Measurements from ENCODE around the gene KCNMA1. TPM values are rescaled to one million over a fixed set of nuclear protein-coding genes. Genes with fewer than 3 reads are reported as not detected.

Gene KCNMA1
- total and polyA plus RNA-seq, 9 of the 15 experiments (the other 6 are each of a cell fraction or from before 2014, with no cell fraction given) = 0.01 to 0.95 (median 0.15) TPM; not detected in 4

- no peak for TF ChIP-seq HMBOX1 (IDR thresholded peaks at IDR 0.05)
These were observed 44.5 kb downstream of the KCNMA1 start (continued) for GRCh38 chr10:77592946-77593636.

GRCh38 chr10:77592510-77592909 is 45.1 kb downstream of the KCNMA1 start:
- WGBS (ENCODE audit: insufficient coverage, low coverage, missing lambda C conversion rate) = 12% methylated on average over 4 of the region's 4 CpGs
- Histone ChIP-seq H3K4me2 (ENCODE audit: insufficient read depth, low read length) (no peak overlapping the region), H4K20me1 (replicated peaks; ENCODE audit: control insufficient read depth, insufficient read depth, low read length) (no peaks in the 10 kb centered on the region), H3K9me1 (ENCODE audit: control insufficient read depth, insufficient read depth, low read length) (no peaks in the 10 kb centered on the region), H3K27me3 (ENCODE audit: control insufficient read depth in 2 of 2, insufficient read depth in 2 of 2, low read length in 2 of 2) (peaks cover 8 to 13% of the 10 kb centered on the region in 2 experiments; a peak in 4 of 5 replicates), H3K4me1 (replicated peaks in 1 of 2; ENCODE audit: control insufficient read depth in 2 of 2, insufficient read depth in 2 of 2, low read length in 2 of 2) (no peaks in the 10 kb centered on the region; a peak in 2 of 5 replicates), H3K4me3 (no peak overlapping the region), H3K27ac (ENCODE audit: extremely low read depth, low read depth, low read length) (no peak overlapping the region; the same call in 2 of the 3 replicates), H3K9ac (ENCODE audit: insufficient read depth in 1 of 2, low read depth in 2 of 2, low read length in 2 of 2) (no peak overlapping the region), H3K9me3 (replicated peaks; ENCODE audit: control insufficient read depth, insufficient read depth, low read depth, low read length) (no peaks in the 10 kb centered on the region), H3K36me3 (ENCODE audit: control insufficient read depth, insufficient read depth, low read length) (no peaks in the 10 kb centered on the region), H2AFZ (ENCODE audit: low read depth, low read length) (peak overlapping the region; percentile 49; the same call in 1 of the 2 replicates), H3K79me2 (ENCODE audit: control insufficient read depth, insufficient read depth, low read length) (no peaks in the 10 kb centered on the region)
- CTCF ChIA-PET (ENCODE audit: low intra/inter-chr PET ratio) = no interaction called here
- ATAC-seq = no peak; the same call in 2 of the 3 replicates
- intact Hi-C loops (cut with micrococcal nuclease) (no loop called here), in situ Hi-C loops (cut with MboI) (no loop called here)
- DNase-seq (ENCODE audit: extremely low read depth in 1 of 4, low spot score in 3 of 4) = no peak
- no TSS peak for BruUV-seq (replicated peaks)
- no peak for FAIRE-seq
- TF ChIP-seq IRF1 (CRISPR knock-in tag; IDR thresholded peaks at IDR 0.05; ENCODE audit: borderline replicate concordance) (no peak), YY1 (IDR thresholded peaks at IDR 0.05; ENCODE audit: borderline replicate concordance in 1 of 3, control insufficient read depth in 1 of 3, extremely low read depth in 1 of 3, insufficient read depth in 3 of 3, insufficient read length in 1 of 3, insufficient replicate concordance in 2 of 3, low read depth in 1 of 3, low read length in 2 of 3) (no peak)
- POLR2A ChIA-PET = no interaction called here
